ENCODE data around the gene SLC6A20.

SLC6A20 gene

DNA sequence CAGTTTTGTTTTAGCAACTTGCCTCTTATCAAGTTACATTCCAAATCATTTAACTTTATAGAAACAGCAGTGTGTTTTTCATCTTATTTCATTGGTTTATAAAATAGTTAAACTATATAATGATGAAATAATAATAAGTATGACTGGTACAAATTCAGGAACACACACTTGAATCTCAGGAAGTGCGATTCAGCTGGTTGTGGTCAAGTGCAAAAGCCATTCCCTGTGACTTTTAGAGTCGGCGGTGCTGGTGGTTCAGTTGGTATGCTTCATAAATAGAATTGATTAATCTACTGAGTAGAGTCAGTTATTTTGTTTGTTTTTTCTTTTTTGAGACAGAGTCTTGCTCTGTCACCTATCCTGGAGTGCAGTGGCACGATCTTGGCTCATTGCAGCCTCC, 84.4 kb downstream of the SLC6A20 start:
- no peaks in the 10 kb centered on the region for H3K9me3 Mint-ChIP-seq
- no peak for ATAC-seq
- H3K27me3 Mint-ChIP-seq: no peaks in the 10 kb centered on the region
- no peak overlapping the region for H3K4me3 Mint-ChIP-seq
- H3K36me3 Mint-ChIP-seq: peaks cover 51% of the 10 kb centered on the region
- no peak overlapping the region for H3K27ac Mint-ChIP-seq
- peaks cover 7% of the 10 kb centered on the region for H3K4me1 Mint-ChIP-seq

GRCh38 chr3:45705839-45706808, 90.2 kb downstream of the SLC6A20 start:
- ATAC-seq: no peak
- H3K9me3 Mint-ChIP-seq: no peaks in the 10 kb centered on the region
- peaks cover 19% of the 10 kb centered on the region for H3K4me1 Mint-ChIP-seq
- H3K4me3 Mint-ChIP-seq: no peak overlapping the region
- H3K27me3 Mint-ChIP-seq: no peaks in the 10 kb centered on the region
- no peak overlapping the region for H3K27ac Mint-ChIP-seq
- H3K36me3 Mint-ChIP-seq: peaks cover 41% of the 10 kb centered on the region
